Measurements from ENCODE around the gene ITM2C.

The ITM2C gene

DNA sequence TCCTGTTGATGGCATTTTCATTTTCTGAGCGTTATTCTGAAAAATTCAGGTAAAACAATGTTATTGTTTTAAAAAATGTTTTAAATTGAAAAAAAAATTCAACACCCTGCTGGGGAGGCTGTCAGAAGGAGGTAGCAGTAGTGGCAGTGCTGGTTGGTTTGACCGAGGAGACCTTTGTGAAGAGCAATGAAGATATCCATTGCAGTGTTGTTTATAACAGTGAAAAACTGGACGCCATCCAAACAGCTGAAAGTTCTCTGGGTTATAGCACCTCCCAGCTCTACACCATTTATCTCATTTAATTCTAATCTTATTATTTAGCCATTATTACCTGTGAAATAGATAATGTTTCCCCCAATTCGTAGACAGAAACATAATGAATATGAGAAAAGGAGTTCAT, 12.6 kb upstream of the ITM2C start:
- DNase-seq = no peak

GRCh38 chr2:230861552-230862255, 3.0 kb upstream of the ITM2C start:
- DNase-seq = no peak

GRCh38 chr2:230862292-230862691, 2.5 kb upstream of the ITM2C start:
- no peak for DNase-seq

GRCh38 chr2:230863031-230863430, 1.7 kb upstream of the ITM2C start:
- DNase-seq = no peak

DNA sequence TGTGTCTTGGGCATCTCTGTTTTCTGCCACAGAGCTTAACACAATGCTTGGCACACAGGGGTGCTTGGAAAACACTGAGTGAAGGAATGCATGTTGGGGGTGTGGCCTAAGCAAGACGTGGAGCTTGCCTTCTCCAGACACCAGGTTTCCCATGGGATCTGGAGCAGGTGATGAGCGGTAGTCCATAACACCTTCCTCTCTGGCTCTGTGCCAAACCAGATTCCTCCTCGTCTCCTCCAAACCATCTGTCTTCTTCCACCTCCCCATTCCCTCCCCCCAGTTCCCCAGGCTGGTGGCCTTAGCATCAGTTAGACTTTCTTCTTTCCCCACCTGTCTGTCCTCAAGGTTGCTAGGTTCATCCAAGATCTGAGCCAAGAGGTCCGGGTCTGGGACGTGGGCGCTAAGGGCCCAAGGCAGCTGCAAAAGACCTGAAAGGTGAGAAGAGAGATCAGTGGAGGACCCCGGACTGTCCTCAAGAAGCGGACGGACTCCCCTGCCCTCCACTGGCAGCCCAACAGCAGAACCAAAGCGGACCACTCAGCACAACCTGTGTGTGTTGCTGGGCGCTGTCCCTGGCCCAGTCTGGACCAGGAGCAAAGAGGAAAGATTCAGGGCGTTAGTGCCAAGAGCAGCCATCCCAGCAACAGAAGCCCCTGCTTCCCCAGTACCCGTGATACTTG, 1.2 kb upstream of the ITM2C start:
- DNase-seq = no peak

GRCh38 chr2:230864122-230864604, 579 bp upstream of the ITM2C start:
- DNase-seq = no peak

DNA sequence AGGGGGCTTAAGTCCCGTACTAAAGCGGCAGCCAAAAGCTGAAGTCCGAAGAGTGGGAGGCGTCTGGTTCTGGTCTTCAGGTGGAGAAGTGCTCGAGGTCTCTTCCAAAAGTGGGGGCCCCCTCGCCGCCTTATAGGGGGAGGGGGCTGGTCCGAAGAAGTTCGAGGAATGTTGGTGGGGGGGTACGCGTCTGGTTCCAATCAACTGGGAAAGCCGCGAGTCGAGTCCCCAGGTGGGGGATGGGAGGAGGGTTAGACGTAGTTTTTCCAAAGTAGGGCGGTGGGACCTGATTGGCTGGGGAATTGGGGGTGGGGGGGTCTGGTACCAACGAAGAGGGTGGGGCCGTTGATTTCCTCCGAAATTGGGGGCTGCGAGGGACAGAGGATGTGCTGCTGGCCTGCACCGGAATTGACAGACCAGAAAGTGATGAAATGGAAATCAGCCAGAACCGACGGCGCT, 594 bp downstream of the ITM2C start:
- no peak for DNase-seq

DNA sequence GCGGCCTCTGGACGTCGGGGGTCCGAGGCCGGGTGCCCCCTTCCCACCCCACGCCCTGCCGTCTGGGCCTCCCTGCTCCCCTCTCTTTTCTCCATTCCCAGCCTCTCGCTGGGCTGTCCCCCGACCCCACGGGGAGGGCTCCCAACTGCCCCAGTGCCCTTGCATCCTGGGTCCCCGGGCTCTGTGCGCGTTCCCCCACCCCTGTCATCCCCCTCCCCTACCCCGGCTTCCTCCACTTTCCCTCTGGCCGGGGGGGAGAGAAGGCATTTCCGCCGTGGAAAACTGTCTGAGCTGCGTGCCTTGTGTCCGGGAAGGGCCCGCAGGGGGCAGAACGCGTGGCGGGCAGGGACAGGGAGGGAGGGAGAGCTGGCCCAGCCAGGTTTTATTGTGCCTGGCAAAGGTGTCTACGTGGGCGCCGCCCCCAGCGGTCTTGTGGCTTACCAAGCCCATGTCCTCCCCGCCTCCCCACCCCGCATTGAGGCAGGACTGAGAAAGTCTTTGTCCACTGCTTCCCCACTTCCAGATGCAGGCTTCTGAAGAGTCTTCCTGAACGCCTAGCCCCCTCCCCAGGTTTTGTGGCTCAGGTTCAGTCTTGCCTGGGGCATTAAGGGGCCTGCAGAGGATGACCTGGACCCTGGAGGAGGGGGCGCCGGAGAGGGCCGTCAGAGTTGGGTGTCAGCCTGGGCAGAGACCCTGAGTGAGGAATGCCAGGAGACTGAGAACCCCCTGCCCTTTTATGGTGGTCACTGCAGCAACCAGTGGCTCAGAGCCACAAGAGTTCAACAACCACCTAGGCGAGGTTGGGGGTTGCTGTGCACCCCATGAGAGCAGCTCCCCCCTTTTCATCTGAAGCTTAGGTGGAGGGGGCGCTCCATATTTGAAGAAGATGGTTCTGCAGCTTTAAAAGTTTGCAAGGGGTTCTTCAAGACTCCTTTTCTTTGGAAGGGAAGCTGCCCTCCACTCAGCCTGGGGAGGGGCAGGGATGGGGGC, 1.3 kb downstream of the ITM2C start:
- DNase-seq = no peak

- no peak for DNase-seq
Measured at GRCh38 chr2:230866756-230867523, 2.2 kb downstream of the ITM2C start.

- no peak for DNase-seq
Measured at GRCh38 chr2:230868161-230868946, 3.6 kb downstream of the ITM2C start.

GRCh38 chr2:230868947-230869913, 4.5 kb downstream of the ITM2C start:
- no peak for DNase-seq

- DNase-seq = no peak
Measured at GRCh38 chr2:230869914-230870543, 5.3 kb downstream of the ITM2C start.

GRCh38 chr2:230870544-230871360, 6.0 kb downstream of the ITM2C start:
- DNase-seq = no peak

- DNase-seq = no peak
Measured at GRCh38 chr2:230871361-230872150, 6.8 kb downstream of the ITM2C start.

- no peak for DNase-seq
Measured at GRCh38 chr2:230872151-230872967, 7.6 kb downstream of the ITM2C start.

GRCh38 chr2:230872968-230873660, 8.4 kb downstream of the ITM2C start:
- no peak for DNase-seq
